HT-29 (cell line): ENCODE measurements around the gene KRTAP10-1. TPM values are rescaled to one million over a fixed set of nuclear protein-coding genes. Genes with fewer than 3 reads are reported as not detected.
"Not testable (repeated sequence)": the region's sequence is repeated elsewhere in the genome, so short reads cannot be mapped to it uniquely, and the experiment has no call there.

ENCODE experiments used
- DNase-seq: peaks from one replicate; pipeline ENCODE4 v3.0.0-alpha.2; 2015; ENCODE audit warnings: low spot score
- total RNA-seq: library from RNA; depleted of rRNA; stranded (reverse); fragments of >200 nt; shearing (Covaris generic); gene quantifications from 2 replicates; pipeline ENCODE4 v1.2.3, GENCODE V29; 2014

The KRTAP10-1 gene
- total RNA-seq, 1 experiment from 2014 or later = not detected

DNA sequence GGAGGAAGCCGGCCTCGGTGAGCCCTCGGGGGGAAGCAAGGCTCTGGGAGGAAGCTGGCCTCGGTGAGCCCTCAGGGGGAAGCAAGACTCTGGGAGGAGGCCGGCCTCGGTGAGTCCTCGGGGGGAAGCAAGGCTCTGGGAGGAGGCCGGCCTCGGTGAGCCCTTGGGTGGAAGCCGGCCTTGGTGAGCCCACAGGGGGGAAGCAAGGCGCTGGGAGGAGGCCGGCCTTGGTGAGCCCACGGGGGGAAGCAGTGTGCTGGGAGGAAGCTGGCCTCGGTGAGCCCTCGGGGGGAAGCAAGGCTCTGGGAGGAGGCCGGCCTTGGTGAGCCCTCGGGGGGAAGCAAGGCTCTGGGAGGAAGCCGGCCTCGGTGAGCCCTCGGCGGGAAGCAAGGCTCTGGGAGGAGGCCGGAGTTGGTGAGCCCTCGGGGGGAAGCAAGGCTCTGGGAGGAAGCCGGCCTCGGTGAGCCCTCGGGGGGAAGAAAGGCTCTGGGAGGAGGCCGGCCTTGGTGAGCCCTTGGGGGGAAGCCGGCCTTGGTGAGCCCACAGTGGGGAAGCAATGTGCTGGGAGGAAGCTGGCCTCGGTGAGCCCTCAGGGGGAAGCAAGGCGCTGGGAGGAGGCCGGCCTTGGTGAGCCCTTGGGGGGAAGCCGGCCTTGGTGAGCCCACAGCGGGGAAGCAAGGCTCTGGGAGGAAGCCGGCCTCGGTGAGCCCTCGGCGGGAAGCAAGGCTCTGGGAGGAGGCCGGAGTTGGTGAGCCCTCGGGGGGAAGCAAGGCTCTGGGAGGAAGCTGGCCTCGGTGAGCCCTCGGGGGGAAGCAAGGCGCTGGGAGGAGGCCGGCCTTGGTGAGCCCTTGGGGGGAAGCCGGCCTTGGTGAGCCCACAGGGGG is 36.7 kb downstream of the KRTAP10-1 start:
- DNase-seq = not testable (repeated sequence)

DNA sequence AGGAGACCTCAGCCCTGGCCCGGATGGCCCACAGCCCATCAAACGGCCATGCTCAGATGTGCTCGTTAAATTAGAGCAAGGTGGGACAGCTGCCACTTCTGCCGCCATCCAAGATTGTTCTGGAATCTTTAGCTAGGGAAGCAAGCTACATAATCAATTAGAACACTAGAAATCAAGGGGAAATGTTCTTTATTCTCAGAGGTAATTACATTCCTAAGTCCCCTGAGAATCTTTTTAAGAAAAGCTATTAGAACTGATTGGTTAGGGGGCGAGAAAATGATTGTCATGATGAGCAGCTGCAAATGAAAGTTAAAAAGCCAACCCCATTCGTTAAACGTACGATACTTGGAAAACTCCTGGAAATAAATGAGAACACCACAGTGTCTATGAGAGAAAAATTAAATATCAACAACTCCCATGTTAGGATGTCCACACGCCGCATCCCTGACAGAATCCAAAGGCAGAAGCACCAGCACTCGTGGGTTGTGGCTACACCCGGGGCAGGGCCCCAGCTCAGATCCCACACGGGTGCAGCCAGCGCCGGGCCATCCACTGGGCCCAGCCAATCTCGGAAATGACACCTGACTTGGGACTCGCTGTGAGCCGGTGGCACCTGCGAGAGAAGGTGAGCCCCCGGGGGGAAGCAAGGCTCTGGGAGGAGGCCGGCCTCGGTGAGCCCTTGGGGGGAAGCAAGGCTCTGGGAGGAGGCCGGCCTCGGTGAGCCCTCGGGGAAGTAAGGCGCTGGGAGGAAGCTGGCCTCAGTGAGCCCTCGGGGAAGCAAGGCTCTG is 37.6 kb downstream of the KRTAP10-1 start:
- no peak for DNase-seq

DNA sequence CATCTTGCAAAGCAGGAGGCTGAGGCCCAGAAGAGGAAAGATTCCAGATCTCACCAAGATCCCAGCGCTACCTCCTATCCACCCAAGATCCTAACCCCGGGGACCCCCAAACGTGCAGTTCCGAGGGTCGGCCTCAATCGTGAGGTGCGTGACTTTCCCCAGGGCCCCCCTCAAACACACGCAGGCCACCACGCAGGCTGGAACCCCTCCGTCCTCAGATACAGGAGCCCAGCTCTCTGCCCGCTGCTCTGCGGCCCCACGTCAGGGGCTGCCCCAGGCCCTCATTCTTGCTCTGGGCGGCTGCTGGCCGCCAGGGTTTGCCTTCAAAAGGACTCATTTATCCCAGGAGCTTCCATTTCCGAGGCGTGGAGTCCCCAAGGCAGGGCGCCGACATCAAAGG is 39.9 kb downstream of the KRTAP10-1 start:
- no peak for DNase-seq

GRCh38 chr21:44499631-44500030 is 40.4 kb downstream of the KRTAP10-1 start:
- DNase-seq = no peak

- no peak for DNase-seq
These were observed 40.8 kb downstream of the KRTAP10-1 start for GRCh38 chr21:44499211-44499560.

DNA sequence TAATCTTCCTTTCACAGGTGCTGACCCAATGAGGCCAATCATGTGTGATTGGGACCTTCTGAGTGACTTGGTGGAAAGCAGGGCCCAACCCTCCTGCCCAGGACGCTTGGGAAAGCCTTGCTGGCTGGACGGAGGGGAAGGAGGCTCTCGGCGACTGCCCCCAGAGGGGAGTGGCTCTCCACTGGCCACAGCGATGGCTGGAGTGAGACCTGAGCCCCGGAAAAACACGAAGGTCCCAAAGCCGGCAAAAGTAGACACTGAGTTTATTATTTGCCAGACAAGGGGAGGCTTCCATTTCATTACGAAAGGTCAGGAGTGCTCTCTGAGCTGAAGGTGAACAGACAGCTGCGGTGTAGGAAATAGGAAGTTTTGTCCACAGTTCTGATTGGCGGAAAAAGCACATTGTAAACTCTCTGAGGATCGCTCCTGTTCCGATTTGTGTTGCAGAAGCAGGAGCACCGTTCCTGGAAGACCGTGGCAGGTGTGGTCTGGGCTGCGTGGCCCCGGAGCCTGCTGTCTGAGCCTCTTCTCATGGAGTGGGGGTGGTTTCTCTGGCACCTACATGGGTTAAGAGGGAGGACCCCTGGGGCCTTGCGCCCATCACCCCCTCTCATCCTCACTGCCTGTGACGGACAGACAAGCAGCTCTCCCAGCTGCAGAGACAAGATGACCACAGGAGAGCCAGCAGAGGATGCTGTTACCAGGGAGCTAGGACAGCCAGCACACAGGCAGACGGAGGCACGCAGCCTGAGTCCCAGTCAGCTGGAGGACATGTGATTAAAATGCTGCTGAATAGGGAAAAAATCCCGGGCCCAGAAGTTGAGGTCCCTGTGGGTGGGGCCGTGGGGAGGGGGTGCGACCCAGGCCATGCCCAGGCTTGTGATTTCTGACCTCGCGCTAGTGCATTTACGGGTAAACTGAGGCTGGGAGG is 41.5 kb downstream of the KRTAP10-1 start:
- DNase-seq = no peak

DNA sequence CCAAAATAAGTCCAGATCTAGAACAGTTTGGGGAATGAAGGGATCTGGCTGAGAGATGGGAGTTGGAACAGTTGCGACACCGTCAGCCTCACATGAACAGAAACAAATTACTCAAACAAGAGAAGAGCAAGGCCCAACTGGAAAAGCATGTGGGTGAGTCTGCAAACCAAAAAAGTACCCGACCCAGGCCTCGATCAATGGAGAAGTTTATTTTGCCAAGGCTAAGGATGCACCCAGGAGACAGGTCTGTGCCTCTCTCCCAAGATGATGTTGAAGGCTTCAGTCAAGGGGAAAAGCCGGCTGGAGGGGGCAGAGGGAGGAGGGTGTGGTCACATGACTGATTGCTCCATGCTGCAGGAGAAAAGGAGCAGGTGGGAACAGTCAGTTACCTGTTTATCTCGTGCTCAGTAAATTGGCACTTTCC is 42.3 kb downstream of the KRTAP10-1 start:
- no peak for DNase-seq

- DNase-seq = no peak
These were observed 43.1 kb downstream of the KRTAP10-1 start for GRCh38 chr21:44496564-44497550.

GRCh38 chr21:44495611-44496563 is 44.1 kb downstream of the KRTAP10-1 start:
- DNase-seq = no peak

DNA sequence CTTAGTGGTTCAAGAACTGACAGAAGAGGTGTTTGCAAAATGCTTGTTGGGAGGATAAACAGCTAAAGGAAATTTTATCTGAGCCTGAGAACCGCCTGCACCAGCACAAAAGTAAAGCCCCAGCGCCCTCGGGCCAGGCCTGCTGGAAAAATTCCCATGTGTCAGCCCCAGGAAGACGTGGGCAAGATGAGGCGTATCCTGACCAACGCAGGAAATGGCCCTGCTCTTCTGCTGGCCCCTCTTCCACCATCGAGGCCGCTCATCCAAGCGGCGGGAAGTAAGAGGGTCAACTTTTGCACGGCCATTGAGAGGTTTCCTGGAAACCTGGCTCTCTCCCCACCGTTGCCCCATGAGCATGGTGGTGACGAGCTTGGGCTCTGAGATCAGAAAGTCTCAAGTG is 45.0 kb downstream of the KRTAP10-1 start:
- DNase-seq = no peak

- no peak for DNase-seq
These were observed 45.6 kb downstream of the KRTAP10-1 start for GRCh38 chr21:44494418-44494817.

DNA sequence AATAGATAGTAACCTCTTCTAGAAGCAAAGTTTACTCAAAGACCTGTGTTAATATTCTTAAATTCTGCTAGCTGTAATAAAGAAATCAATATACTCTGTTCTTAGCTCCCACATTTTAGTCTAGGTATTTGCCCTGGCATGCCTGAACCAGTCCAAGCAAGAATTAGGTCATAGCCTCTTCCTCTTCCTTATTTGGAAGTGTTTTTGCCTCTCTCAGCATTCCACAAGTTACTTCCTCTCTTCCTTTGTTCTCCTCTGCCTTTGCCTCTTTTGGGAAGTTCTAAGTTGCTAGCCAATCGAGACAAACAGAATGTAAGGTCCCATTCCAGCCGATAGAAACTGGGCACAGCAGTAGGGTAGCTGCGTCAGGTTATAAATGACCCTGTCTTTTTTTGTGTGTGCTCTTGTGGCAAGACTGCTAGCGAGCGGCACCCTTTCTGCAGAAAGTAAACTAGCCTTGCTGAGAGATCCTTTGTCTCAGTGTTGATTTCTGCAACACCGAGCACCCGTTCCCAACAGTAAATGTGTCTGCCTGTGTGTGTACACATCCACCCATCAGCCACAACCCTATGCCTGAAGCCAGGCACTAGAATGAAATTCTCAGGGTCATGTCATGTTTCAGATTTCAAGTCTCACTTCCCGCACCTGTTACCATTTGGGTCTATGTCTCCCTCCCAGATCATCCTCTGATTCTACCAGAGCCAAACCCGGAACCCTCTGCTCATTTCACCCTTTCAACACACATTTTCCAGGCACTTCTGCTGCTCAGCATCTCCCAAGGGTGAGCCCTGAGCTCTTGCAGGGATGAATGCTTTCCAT is 47.2 kb downstream of the KRTAP10-1 start:
- no peak for DNase-seq

GRCh38 chr21:44490816-44491215 is 49.2 kb downstream of the KRTAP10-1 start:
- no peak for DNase-seq

GRCh38 chr21:44490405-44490804 is 49.6 kb downstream of the KRTAP10-1 start:
- no peak for DNase-seq

DNA sequence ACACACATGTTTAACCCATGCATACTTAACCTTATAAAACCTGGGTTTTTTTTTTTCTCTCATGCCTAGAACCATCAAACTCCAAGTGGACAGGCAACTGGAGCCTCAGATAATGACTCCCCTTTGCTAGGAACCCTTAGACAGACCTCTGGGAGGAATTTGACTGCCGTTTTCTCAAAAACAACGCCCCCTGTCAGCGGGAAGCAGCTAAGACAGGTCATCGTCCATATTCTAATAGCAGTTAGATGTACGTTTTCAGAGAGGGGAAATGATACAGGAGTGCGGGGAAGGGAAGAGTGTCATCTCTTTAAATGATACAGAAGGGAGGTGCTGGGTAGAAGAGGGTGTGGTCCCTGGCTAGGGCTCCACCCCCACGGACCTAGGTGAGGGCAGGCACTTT is 50.0 kb downstream of the KRTAP10-1 start:
- no peak for DNase-seq
